Fibroblast of pulmonary artery (primary cell): ENCODE measurements around the gene ALDH7A1.

Source experiments
- DNase-seq: peaks from one replicate; pipeline ENCODE4 v3.0.0-alpha.2; 2010; ENCODE audit warnings: low read depth
- H3K4me3 ChIP-seq: replicated peaks from 2 replicates; pipeline ENCODE4 v1.5.1; 2011; ENCODE audit warnings: low read depth, mild to moderate bottlenecking, control low read depth, low read length, moderate library complexity
- CTCF ChIP-seq: IDR thresholded peaks from 2 replicates; pipeline ENCODE4 v1.5.1; 2011; ENCODE audit warnings: mild to moderate bottlenecking, control low read depth, low read length, inconsistent platforms; ENCODE audit errors: missing control alignments

ALDH7A1 gene

GRCh38 chr5:126595486-126596083, 566 bp upstream of the ALDH7A1 start:
- TF ChIP-seq CTCF = no peak
- DNase-seq = no peak
- peak overlapping the region; percentile 64 for H3K4me3 ChIP-seq

- no peak overlapping the region for H3K4me3 ChIP-seq
- TF ChIP-seq CTCF = no peak
- DNase-seq = no peak
Measured at GRCh38 chr5:126591549-126591948, 3.5 kb downstream of the ALDH7A1 start.

- no peak for TF ChIP-seq CTCF
- no peak overlapping the region for H3K4me3 ChIP-seq
- no peak for DNase-seq
Measured at GRCh38 chr5:126589536-126590297, 5.3 kb downstream of the ALDH7A1 start.

- no peak for TF ChIP-seq CTCF
- no peak for DNase-seq
- no peak overlapping the region for H3K4me3 ChIP-seq
Measured at GRCh38 chr5:126587551-126588390, 7.2 kb downstream of the ALDH7A1 start.

- TF ChIP-seq CTCF = no peak
- no peak for DNase-seq
- H3K4me3 ChIP-seq = no peak overlapping the region
Measured at GRCh38 chr5:126583761-126584160, 11.3 kb downstream of the ALDH7A1 start.

GRCh38 chr5:126579716-126580115, 15.3 kb downstream of the ALDH7A1 start:
- DNase-seq = no peak
- no peak overlapping the region for H3K4me3 ChIP-seq
- no peak for TF ChIP-seq CTCF
